H1 (cell line): Measurements from ENCODE around the gene PRKAA1. TPM values are rescaled to one million over a fixed set of nuclear protein-coding genes. Genes with fewer than 3 reads are reported as not detected.

Source experiments
- CTCF ChIA-PET: fragments of 300-600 bp; sonication (Branson Sonifier 250); formaldehyde crosslinking; loops from one replicate; lab custom pipeline; 2021; ENCODE audit not compliant: partially characterized antibody; lab: Charles Lee
- POLR2A ChIA-PET: fragments of 300-600 bp; sonication (Branson Sonifier 250); formaldehyde crosslinking; loops from one replicate; lab custom pipeline; 2021; ENCODE audit warnings: inconsistent platforms; ENCODE audit not compliant: partially characterized antibody; lab: Charles Lee
- DNase-seq, 2 experiments: peaks; one replicate each; pipeline versions ENCODE4 v3.0.0 to v3.0.0-alpha.2; 2010 to 2022; ENCODE audit warnings: low spot score in 2 of 2, low read depth in 1 of 2, mixed read lengths in 1 of 2
- FAIRE-seq: peaks from 2 replicates; lab custom pipeline; 2011; peaks lifted over from hg19 to GRCh38; lab: Jason Lieb, UNC
- H2AFZ ChIP-seq: 2 replicates; pipeline ENCODE4 v1.8.1; 2012; ENCODE audit warnings: low read length, inconsistent platforms
- H2AK5ac ChIP-seq: 2 replicates; pipeline ENCODE4 v1.6.1; 2013; ENCODE audit warnings: low read depth, low read length
- H2BK120ac ChIP-seq: replicated peaks from 2 replicates; pipeline ENCODE3; 2013; ENCODE audit warnings: low read depth, low read length, inconsistent platforms
- H2BK12ac ChIP-seq: 2 replicates; pipeline ENCODE4 v1.6.1; 2013; ENCODE audit warnings: low read depth, low read length
- H2BK15ac ChIP-seq: 2 replicates; pipeline ENCODE4 v1.6.1; 2013; ENCODE audit warnings: low read length
- H2BK20ac ChIP-seq: 2 replicates; pipeline ENCODE4 v1.6.1; 2013; ENCODE audit warnings: low read length
- H2BK5ac ChIP-seq: 2 replicates; pipeline ENCODE4 v1.6.1; 2013; ENCODE audit warnings: low read depth, low read length
- H3K14ac ChIP-seq: 2 replicates; pipeline ENCODE4 v1.6.1; 2013; ENCODE audit warnings: inconsistent platforms; ENCODE audit not compliant: insufficient read length
- H3K18ac ChIP-seq: 2 replicates; pipeline ENCODE4 v1.6.1; 2013; ENCODE audit warnings: low read length; ENCODE audit errors: extremely low read depth
- H3K23ac ChIP-seq: 2 replicates; pipeline ENCODE4 v1.6.1; 2013; ENCODE audit warnings: inconsistent platforms; ENCODE audit not compliant: insufficient read length
- H3K23me2 ChIP-seq: 2 replicates; pipeline ENCODE4 v1.6.1; 2013; ENCODE audit warnings: low read depth, low read length
- H3K27ac ChIP-seq: 2 replicates; pipeline ENCODE4 v1.6.1; 2011; ENCODE audit warnings: low read depth, low read length, inconsistent platforms
- H3K27me3 ChIP-seq, 4 experiments: replicated peaks in 1 of 4; 1 replicate in 1 of 4; 2 replicates in 3 of 4; pipeline versions ENCODE4 v1.6.1 to v1.8.1; 2011 to 2013; ENCODE audit warnings: low read length in 3 of 4, mild to moderate bottlenecking in 3 of 4, inconsistent platforms in 2 of 4, mixed read lengths in 2 of 4, moderate library complexity in 1 of 4; ENCODE audit not compliant: control insufficient read depth in 3 of 4, insufficient read depth in 3 of 4; ENCODE audit errors: extremely low read depth in 1 of 4
- H3K36me3 ChIP-seq, 4 experiments: 2 replicates each; pipeline versions ENCODE4 v1.6.1 to v1.8.1; 2011 to 2013; ENCODE audit warnings: mild to moderate bottlenecking in 4 of 4, low read length in 3 of 4, moderate library complexity in 2 of 4, control low read depth in 1 of 4, inconsistent platforms in 1 of 4; ENCODE audit not compliant: insufficient read depth in 4 of 4, control insufficient read depth in 2 of 4
- H3K4ac ChIP-seq: replicated peaks from 2 replicates; pipeline ENCODE3; 2013; ENCODE audit warnings: low read length, low read depth, mixed read lengths, inconsistent platforms; ENCODE audit not compliant: insufficient read length
- H3K4me1 ChIP-seq, 4 experiments: replicated peaks in 1 of 4; 1 replicate in 1 of 4; 2 replicates in 3 of 4; pipeline versions ENCODE4 v1.6.1 to v1.8.1; 2011 to 2013; ENCODE audit warnings: low read length in 3 of 4, inconsistent platforms in 2 of 4, mixed read lengths in 1 of 4; ENCODE audit not compliant: insufficient read depth in 4 of 4, control insufficient read depth in 3 of 4
- H3K4me2 ChIP-seq, 2 experiments: 2 replicates each; pipeline versions ENCODE4 v1.6.1 to v1.8.1; 2011 to 2013; ENCODE audit warnings: low read depth in 2 of 2, low read length in 2 of 2, control low read depth in 1 of 2, inconsistent platforms in 1 of 2, mild to moderate bottlenecking in 1 of 2; ENCODE audit not compliant: insufficient read depth in 1 of 2
- H3K4me3 ChIP-seq, 4 experiments: fragments of 200-600, 300-600 bp in 1 of 4; sonication (generic), shearing (Covaris generic), sonication (Bioruptor Twin) in 1 of 4; 2 replicates each; pipeline versions ENCODE4 v1.5.1 to v1.8.1; 2011 to 2016; ENCODE audit warnings: low read length in 4 of 4, low read depth in 3 of 4, control low read depth in 2 of 4, inconsistent platforms in 2 of 4, mild to moderate bottlenecking in 2 of 4, mixed read lengths in 1 of 4, moderate library complexity in 1 of 4; ENCODE audit not compliant: insufficient read depth in 2 of 4; ENCODE audit errors: extremely low read depth in 1 of 4
- H3K56ac ChIP-seq: replicated peaks from 2 replicates; pipeline ENCODE3; 2013; ENCODE audit warnings: low read depth, mild to moderate bottlenecking, mixed read lengths, low read length, inconsistent platforms; ENCODE audit not compliant: insufficient read length
- H3K79me1 ChIP-seq: 2 replicates; pipeline ENCODE4 v1.6.1; 2013; ENCODE audit warnings: low read depth, low read length, control low read depth
- H3K79me2 ChIP-seq, 2 experiments: 2 replicates each; pipeline versions ENCODE4 v1.6.1 to v1.8.1; 2012 to 2013; ENCODE audit warnings: low read length in 2 of 2, mild to moderate bottlenecking in 2 of 2, inconsistent platforms in 1 of 2; ENCODE audit not compliant: insufficient read depth in 2 of 2, control insufficient read depth in 1 of 2
- H3K9ac ChIP-seq, 4 experiments: replicated peaks in 1 of 4; 1 replicate in 1 of 4; 2 replicates in 3 of 4; pipeline versions ENCODE4 v1.6.1 to v1.8.1; 2011 to 2013; ENCODE audit warnings: low read depth in 3 of 4, low read length in 3 of 4, control low read depth in 2 of 4, mild to moderate bottlenecking in 2 of 4, moderate library complexity in 2 of 4, inconsistent platforms in 1 of 4; ENCODE audit errors: extremely low read depth in 1 of 4
- H3K9me3 ChIP-seq, 2 experiments: 2 replicates each; pipeline versions ENCODE4 v1.6.1 to v1.8.1; 2012 to 2013; ENCODE audit warnings: mild to moderate bottlenecking in 2 of 2, moderate library complexity in 2 of 2, control low read depth in 1 of 2, inconsistent platforms in 1 of 2, low read depth in 1 of 2, low read length in 1 of 2, mixed read lengths in 1 of 2; ENCODE audit not compliant: insufficient read depth in 2 of 2
- H4K20me1 ChIP-seq, 2 experiments: replicated peaks in 1 of 2; 2 replicates each; pipeline versions ENCODE3 to v1.8.1; 2011 to 2013; ENCODE audit warnings: inconsistent platforms in 2 of 2, low read length in 2 of 2, mild to moderate bottlenecking in 1 of 2; ENCODE audit not compliant: insufficient read depth in 2 of 2, control insufficient read depth in 1 of 2
- H4K5ac ChIP-seq: 2 replicates; pipeline ENCODE4 v1.6.1; 2013; ENCODE audit warnings: low read length, low read depth, mixed read lengths, inconsistent platforms; ENCODE audit not compliant: insufficient read length
- H4K8ac ChIP-seq: 2 replicates; pipeline ENCODE4 v1.8.0; 2013; ENCODE audit warnings: mild to moderate bottlenecking, moderate library complexity, low read length, inconsistent platforms; ENCODE audit not compliant: insufficient read depth; ENCODE audit errors: extremely low read depth
- H4K91ac ChIP-seq: replicated peaks from 2 replicates; pipeline ENCODE3; 2013; ENCODE audit warnings: low read length, mixed read lengths, inconsistent platforms; ENCODE audit not compliant: insufficient read length
- BRCA1 ChIP-seq: IDR thresholded peaks from 2 replicates; pipeline ENCODE4 v1.6.1; 2012; ENCODE audit warnings: low read depth, low read length, improper control_type of control experiment
- CHD2 ChIP-seq: IDR thresholded peaks from 2 replicates; pipeline ENCODE4 v1.6.1; 2012; ENCODE audit warnings: low read length, improper control_type of control experiment
- EGR1 ChIP-seq: IDR thresholded peaks from 2 replicates; pipeline ENCODE4 v1.6.1; 2011; ENCODE audit warnings: low read depth, low read length, borderline replicate concordance
- EP300 ChIP-seq, 2 experiments: IDR thresholded peaks; 1 replicate in 1 of 2; 2 replicates in 1 of 2; pipeline ENCODE4 v1.6.1; 2011 to 2012; ENCODE audit warnings: low read depth in 2 of 2, low read length in 2 of 2, mild to moderate bottlenecking in 2 of 2, borderline replicate concordance in 1 of 2, inconsistent platforms in 1 of 2, moderate library complexity in 1 of 2
- EZH2 ChIP-seq: fragments of 200-600 bp; sonication (generic); IDR thresholded peaks from 2 replicates; pipeline ENCODE4 v1.7.1; 2012; ENCODE audit warnings: low read depth, mild to moderate bottlenecking, moderate library complexity, low read length, inconsistent platforms; ENCODE audit not compliant: severe bottlenecking
- FOSL1 ChIP-seq: IDR thresholded peaks from 2 replicates; pipeline ENCODE4 v1.6.1; 2011; ENCODE audit warnings: mild to moderate bottlenecking, low read depth, low read length, moderate library complexity; ENCODE audit not compliant: insufficient read depth
- POLR2A ChIP-seq, 2 experiments: IDR thresholded peaks; 1 replicate in 1 of 2; 2 replicates in 1 of 2; pipeline ENCODE4 v1.6.1; 2011; ENCODE audit warnings: low read depth in 2 of 2, low read length in 2 of 2, mild to moderate bottlenecking in 2 of 2; ENCODE audit errors: control extremely low read depth in 1 of 2
- RAD21 ChIP-seq, 2 experiments: IDR thresholded peaks in 1 of 2; conservative IDR thresholded peaks in 1 of 2; 2 replicates each; pipeline ENCODE4 v1.6.1; 2011; ENCODE audit warnings: low read depth in 2 of 2, low read length in 2 of 2, improper control_type of control experiment in 1 of 2, inconsistent platforms in 1 of 2, mild to moderate bottlenecking in 1 of 2, moderate library complexity in 1 of 2
- SIRT6 ChIP-seq: IDR thresholded peaks from one replicate; pipeline ENCODE4 v1.7.1; 2012; ENCODE audit warnings: low read length, inconsistent platforms
- SRF ChIP-seq: IDR thresholded peaks from 2 replicates; pipeline ENCODE4 v1.6.1; 2011; ENCODE audit warnings: mild to moderate bottlenecking, low read depth, low read length, moderate library complexity
- TAF7 ChIP-seq: optimal IDR thresholded peaks from 2 replicates; pipeline ENCODE3; 2011; ENCODE audit warnings: low read depth, mild to moderate bottlenecking, inconsistent platforms, low read length, moderate library complexity, borderline replicate concordance
- TEAD4 ChIP-seq: IDR thresholded peaks from 2 replicates; pipeline ENCODE4 v1.6.1; 2012; ENCODE audit warnings: low read depth, low read length, inconsistent platforms, mixed read lengths
- WGBS, 2 experiments: shearing (Covaris generic) in 1 of 2; methylation state at CpG; one replicate each; pipeline versions ENCODE4 v1.1.6 to v1.1.7; 2013 to 2015; ENCODE audit warnings: low lambda C conversion rate in 2 of 2, mixed read lengths in 2 of 2, inconsistent platforms in 1 of 2, low coverage in 1 of 2, missing lambda C conversion rate in 1 of 2; ENCODE audit not compliant: insufficient replicate concordance in 2 of 2, insufficient coverage in 1 of 2, insufficient read length in 1 of 2; ENCODE audit errors: extremely low coverage in 1 of 2, missing lambda C conversion rate in 1 of 2; 5-methylcytosine and 5-hydroxymethylcytosine counted together
- polyA plus RNA-seq, 7 experiments: library from polyadenylated mRNA; depleted of rRNA in 3 of 7; stranded (reverse) in 5 of 7; unstranded in 2 of 7; fragments of >200 nt in 5 of 7; fragments of 200-250 nt in 2 of 7; gene quantifications; 1 replicate in 5 of 7; 2 replicates in 1 of 7; 4 replicates in 1 of 7; pipeline versions ENCODE4 v1.2.1 to v1.2.3, GENCODE V29; 2011 to 2013; ENCODE audit warnings: missing spikeins in 2 of 7, mixed read lengths in 2 of 7
- total RNA-seq: library from RNA; stranded (reverse); fragmentation: NEBNext Ultra II Directional; extraction: Animal tissue kit (Norgen Biotek cat#: 25700); gene quantifications from 2 replicates; pipeline ENCODE4 v1.2.1, GENCODE V29; 2021

The PRKAA1 gene
- total and polyA plus RNA-seq, 2 of the 8 experiments (the other 6 are each of a cell fraction or from before 2014, with no cell fraction given), result 10.4 to 33.1 TPM

- peaks cover 0 to 3% of the 10 kb centered on the region in 2 experiments for H4K20me1 ChIP-seq
- H3K4ac ChIP-seq, result no peak overlapping the region
- no peak overlapping the region for H2BK120ac ChIP-seq
- H2AK5ac ChIP-seq, result no peak overlapping the region
- peaks cover under 1% of the 10 kb centered on the region; the same call in 1 of the 2 replicates for H3K79me1 ChIP-seq
- CTCF ChIA-PET, result interaction anchor here (1.0 to 1.1 kb wide), 3 partner anchors 10 to 13 kb away, joined by 3 to 4 read pairs (median 3); no protein-coding TSS in a partner anchor
- H3K36me3 ChIP-seq, result peaks cover 6 to 36% (median 10%) of the 10 kb centered on the region in 4 experiments; a peak in 6 of 8 replicates
- no peak overlapping the region for H2BK5ac ChIP-seq
- no peak overlapping the region for H4K8ac ChIP-seq
- FAIRE-seq (no peak), DNase-seq (no peak)
- no peak overlapping the region for H3K14ac ChIP-seq
- no peaks in the 10 kb centered on the region for H3K9me3 ChIP-seq
- POLR2A ChIA-PET, result interaction anchor here (1.0 to 1.6 kb wide), 4 partner anchors 50 to 57 kb away, joined by 3 to 4 read pairs (median 4); no protein-coding TSS in a partner anchor
- H3K23me2 ChIP-seq, result no peaks in the 10 kb centered on the region
- no peak overlapping the region for H3K18ac ChIP-seq
- H3K4me3 ChIP-seq, result no peak overlapping the region
- H2AFZ ChIP-seq, result no peak overlapping the region
- peaks cover 0 to 21% of the 10 kb centered on the region in 2 experiments; a peak in 2 of 4 replicates for H3K79me2 ChIP-seq
- no peak overlapping the region for H3K4me2 ChIP-seq
- no peak overlapping the region for H4K5ac ChIP-seq
- H2BK20ac ChIP-seq, result no peak overlapping the region
- H3K27ac ChIP-seq, result no peak overlapping the region
- H2BK15ac ChIP-seq, result no peak overlapping the region
- H2BK12ac ChIP-seq, result no peak overlapping the region
- H3K23ac ChIP-seq, result no peak overlapping the region
- H3K27me3 ChIP-seq, result no peaks in the 10 kb centered on the region
- no peak overlapping the region for H3K56ac ChIP-seq
- no peaks in the 10 kb centered on the region for H3K4me1 ChIP-seq
- no peak overlapping the region for H3K9ac ChIP-seq
- WGBS, 2 experiments, result 98% methylated on average over 4 of the region's 4 CpGs; no CpG with 5 or more reads in 1 of the 2 experiments
- H4K91ac ChIP-seq, result no peak overlapping the region
- TF ChIP-seq SIRT6 (no peak), TEAD4 (no peak), EP300 (IDR thresholded peaks at IDR 0.05; ENCODE audit: borderline replicate concordance in 1 of 2, low read depth in 2 of 2, low read length in 2 of 2) (no peak), FOSL1 (no peak), EGR1 (no peak), BRCA1 (no peak), TAF7 (no peak), CHD2 (no peak), SRF (no peak), EZH2 (no peak), POLR2A (IDR thresholded peaks at IDR 0.05; ENCODE audit: control extremely low read depth in 1 of 2, low read depth in 2 of 2, low read length in 2 of 2) (no peak), RAD21 (IDR thresholded peaks at IDR 0.05 in 1 of 2, conservative IDR thresholded peaks at IDR 0.05 in 1 of 2; ENCODE audit: low read depth in 2 of 2, low read length in 2 of 2) (no peak)
Observed at GRCh38 chr5:40775085-40775845, 22.9 kb downstream of the PRKAA1 start.
